Ramos (cell line): Measurements from ENCODE around the gene TTK.

Experiments
- in situ Hi-C: fragments of 300-500 bp; cut with MboI; formaldehyde crosslinking; loops from one replicate; pipeline ENCODE4 v1.14.3; 2022; ENCODE audit warnings: low sequenced_read_pairs; ENCODE audit not compliant: unreplicated experiment

Gene TTK

DNA sequence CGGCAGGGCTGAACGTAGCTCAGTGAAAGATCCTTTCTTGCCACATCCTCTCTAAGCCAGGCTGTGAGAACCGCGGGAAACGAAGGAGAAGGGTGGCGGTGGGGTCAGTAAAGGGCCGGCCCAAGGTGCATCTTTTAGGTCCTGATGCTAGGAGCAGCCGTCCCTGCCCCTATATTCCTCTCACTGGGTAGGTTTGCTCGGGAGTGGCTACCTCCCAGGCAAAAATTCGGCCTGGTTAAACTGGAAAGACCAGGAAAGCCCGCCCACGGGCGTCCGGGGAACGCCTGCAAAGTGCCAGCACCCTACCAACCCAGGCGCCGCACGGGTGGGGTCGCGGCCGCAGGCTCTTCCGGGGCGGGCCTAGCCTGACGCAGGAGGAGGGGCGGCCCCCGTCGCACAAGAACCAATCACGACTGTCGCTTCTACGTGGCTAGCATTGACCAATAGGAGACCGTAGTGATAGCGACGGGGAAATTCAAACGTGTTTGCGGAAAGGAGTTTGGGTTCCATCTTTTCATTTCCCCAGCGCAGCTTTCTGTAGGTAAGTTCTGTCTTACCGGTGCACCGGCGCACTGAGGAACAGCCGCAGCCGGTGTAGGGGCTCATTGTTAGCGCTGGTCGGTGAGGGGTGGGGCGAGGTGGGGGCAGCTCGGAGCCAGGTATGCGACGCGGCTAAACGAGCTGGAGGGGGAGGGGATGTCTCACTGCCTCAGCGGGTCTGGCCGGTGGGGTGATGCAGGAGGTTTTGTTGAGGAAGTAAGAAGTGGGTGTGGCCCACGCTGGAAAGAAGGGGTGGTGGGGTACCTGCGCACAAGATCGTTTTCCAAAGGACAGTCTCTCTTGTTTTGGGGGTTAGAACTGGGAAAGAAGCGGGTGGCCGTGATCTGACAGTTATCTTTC is at the start of gene TTK:
TSS of gene TTK (plus strand) at position 477 of the 900 bp plus-strand sequence. CDS start 1,195 bp downstream, outside the sequence.
- in situ Hi-C loops: no loop called here

DNA sequence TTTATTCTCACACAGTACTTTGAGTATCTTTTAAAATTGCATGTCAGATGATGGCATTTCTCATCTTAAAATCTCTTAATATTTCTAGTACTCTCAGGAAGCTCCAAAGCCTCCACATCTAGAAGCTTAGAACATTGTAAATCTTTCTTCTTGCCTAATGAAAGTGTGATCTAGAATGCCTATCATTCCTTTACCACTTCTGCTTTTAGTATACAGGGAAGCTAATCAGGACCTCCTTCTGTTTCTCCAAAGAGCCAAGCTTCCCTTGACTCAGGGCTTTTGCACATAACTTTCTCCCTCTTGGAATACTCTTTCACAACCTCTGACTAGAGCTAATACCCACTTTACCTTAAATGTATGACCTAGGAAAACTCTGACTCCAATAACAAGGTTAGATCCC is 49.6 kb upstream of the TTK start:
- in situ Hi-C loops: loop anchor here (10.0 kb wide), 1 partner anchor 140 kb away; no protein-coding TSS in a partner anchor

DNA sequence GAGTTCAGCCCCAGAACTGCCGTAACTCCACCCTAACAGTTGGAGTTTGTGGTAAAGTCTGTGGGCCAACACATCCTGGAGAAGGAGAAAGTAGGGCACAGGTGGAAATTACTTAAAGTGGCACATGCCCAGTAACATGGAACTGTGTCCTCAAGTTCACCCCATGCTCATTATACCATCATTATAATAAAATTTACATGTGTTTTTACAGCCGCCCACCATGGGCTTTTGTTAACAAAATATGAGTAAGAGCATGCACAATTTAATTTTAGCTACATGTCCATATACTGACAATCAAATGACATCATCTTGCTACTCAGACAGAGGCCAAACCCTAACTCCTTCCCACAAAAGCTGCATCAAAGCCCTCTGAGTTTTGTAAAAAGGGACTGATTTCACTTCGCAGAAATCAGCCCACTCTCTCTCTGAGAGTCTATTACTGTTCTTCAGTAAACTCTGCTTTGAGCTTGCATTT is 39.8 kb upstream of the TTK start:
- in situ Hi-C loops: no loop called here

DNA sequence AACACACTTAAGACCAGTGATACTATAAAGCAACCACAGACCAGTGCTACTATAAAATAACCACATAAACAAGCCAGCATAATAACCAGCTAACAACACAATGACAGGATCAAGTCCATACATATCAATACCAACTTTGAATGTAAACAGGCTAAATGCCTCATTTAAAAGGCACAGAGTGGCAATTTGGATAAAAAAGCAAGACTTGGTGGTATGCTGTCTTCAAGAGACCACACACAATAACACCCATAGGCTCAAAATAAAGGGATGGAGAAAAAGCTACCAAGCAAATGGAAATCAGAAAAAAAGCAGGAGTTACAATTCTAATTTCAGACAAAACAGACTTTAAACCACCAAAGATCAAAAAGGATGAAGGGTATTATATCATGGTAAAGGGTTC is 37.3 kb upstream of the TTK start:
- in situ Hi-C loops: no loop called here

DNA sequence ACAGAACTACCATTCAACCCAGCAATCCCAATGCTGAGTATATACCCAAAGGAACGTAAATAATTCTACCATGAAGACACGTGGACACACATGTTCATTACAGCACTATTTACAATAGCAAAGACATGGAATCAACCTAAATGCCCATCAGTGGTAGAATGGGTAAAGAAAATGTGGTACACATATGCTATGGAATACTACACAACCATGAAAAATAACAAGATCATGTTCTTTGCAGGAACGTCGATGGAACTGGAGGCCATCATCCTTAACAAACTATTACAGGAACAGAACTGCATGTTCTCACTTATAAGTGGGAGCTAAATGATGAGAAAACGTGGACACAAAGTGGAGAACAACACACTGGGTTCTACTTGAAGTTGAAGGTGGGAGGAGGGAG is 34.7 kb upstream of the TTK start:
- in situ Hi-C loops: no loop called here

DNA sequence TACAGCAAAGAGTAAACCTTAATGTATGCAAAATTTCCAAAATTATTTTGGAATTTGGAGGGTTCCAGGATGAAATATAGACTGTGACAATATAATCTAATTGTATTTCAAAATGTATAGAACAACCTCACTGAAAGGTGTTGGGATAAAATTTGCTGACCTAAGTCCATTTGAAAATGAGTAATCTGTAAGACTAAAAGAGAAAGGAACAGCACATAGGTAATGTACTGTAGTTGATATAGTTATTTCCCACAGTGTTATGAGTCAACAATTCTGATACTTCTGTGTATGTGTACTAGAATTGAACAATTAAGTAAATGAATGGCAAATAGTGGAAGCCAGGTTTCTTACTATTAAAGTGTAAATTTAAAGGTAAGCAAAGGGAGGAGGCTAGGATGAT is 33.3 kb upstream of the TTK start:
- in situ Hi-C loops: no loop called here

DNA sequence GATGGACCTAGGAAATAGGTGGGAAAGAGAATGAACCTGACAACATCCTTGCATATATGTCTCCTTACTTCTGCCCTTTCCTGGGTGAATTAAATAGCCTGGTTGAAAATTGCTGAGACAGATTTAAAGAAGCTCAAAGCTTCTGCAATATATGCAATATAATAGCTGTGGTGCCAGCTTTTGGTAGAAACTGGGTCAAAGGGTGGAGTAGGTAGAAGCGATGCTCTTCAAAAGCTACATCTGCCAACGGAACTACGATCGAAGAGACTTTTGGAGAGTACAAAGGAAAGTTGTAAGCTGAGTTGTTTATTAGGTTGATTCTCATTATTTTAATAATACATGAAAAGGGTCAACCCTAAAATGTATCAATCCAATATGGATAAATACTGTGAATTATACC is 22.8 kb upstream of the TTK start:
- in situ Hi-C loops: no loop called here

DNA sequence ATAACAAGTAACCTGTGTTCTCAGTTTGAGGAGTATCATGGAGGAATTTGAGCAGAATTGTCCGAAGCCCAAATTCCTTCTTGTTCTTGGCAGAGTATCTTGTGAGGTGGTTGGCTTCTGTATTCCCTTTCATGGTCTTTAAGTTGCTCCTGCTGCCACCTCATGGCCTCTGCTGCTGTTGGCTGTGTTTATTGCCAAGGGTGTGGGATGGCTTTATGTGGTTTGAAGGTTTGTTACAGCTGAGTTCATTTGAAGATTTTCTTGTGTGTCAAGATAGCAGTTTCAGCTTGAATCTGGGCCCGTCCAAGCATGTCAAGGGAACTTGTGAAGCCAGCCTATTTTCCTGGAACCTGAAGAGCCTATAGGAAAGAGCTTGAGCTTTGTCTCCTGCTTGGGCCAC is 20.2 kb upstream of the TTK start:
- in situ Hi-C loops: no loop called here

DNA sequence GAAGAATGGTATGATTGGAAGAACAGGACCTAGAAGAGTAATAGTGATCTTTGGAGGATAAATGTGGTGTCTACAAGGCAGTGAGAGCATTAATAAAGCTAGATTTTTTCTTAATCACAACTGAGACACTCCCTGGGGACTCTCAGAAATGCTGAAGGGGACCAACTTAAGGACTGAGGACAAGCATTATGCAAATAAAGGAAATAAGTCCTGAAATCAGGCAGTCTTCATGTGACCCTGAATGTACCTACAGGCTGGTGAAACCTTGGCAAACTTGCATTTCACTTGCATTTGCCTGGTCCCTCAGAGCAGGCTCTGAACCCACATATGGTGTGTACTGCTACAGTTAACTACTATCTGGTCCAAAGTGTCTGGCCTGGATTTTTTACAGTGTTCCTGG is 19.3 kb upstream of the TTK start:
- in situ Hi-C loops: no loop called here

DNA sequence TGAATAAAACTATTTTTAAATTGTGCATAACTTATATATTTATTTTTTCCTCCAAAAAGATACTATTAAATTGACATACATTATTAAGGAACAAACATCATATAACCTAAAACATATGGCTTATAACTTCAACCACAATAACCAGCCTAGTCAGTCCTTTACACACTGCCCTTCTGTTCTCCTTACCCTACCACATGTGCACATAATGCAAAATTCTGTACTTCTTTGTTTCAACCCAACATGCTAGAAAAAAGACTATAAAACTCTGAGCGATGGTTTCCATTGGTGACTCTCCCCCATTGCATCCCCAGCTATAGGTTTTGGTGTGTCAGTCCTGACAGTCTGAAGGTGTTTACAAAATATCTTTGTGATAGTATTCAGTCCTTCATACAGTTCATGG is 14.8 kb upstream of the TTK start:
- in situ Hi-C loops: no loop called here

DNA sequence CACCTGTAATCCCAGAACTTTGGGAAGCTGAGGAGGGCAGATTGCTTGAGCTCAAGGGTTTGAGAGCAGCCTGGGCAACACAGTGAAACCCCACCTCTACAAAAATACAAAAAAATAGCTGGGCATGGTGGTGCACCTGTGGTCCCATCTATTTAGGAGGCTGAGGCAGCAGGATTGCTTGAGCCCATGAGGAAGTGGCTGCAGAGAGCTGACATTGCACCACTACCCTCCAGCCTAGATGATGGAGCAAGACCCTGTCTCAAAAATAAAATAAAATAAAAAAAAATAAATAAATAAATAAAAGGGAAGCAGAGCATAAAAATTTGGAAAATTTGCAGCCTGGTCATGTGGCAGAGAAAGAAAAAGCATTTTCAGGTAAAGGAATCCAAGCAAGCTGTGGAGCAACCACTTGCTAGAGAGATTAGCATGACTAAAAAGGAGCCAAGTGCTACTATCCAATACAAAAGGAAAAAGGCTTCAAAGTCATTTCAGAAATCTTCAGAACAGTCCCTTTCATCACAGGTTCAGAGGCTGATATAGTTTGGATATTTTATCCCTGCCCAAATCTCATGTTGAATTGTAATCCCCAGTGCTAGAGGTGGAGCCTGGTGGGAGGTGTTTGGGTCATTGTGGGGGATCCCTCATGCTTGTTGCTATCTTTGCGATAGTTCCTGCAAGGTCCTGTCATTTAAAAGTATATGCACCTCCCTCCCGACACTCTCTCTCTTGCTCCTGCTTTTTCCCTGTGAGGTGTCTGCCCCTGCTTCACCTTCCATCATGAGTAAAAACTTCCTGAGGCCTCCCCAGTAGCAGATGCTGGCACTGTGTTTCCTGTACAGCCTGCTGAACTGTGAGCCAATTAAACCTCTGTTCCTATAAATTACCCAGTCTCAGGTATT is 11.2 kb upstream of the TTK start:
- in situ Hi-C loops: no loop called here

DNA sequence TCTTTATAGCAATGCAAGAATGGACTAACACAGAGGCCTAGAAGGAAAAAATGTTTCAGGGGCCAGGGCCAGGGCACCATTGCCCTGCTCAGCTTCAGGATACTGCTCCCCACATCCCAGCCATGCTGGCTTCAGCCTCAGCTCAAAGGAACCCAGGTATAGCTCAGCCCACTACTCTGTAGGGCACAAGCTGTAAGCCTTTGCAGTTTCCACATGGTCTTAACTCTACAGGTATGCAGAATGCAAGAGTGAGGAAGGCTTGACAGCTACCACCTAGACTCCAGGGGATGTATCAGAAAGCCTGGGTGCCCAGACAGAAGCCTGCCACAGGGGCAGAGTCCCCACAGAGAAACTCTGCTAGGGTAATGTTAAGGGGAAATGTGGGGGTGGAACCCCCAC is 10.5 kb upstream of the TTK start:
- in situ Hi-C loops: no loop called here

DNA sequence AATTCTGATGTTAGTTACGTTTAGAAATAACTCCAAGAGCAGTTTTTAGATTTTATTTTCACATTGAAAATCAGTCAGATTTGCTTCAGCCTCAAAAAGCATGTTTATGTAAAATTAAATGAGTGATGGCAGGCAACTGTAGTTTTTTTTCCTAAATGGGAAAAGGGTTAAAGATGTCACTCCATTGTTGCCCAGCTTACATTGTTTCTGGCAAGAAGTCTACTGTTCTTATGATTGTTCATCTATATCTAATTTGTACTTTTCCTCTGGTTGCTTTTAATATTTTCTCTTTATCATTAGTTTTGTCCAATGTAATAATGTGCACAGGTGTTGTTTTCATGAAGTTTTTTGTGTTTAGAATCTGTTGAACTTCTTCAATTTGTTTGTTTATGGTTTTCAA is 6.7 kb upstream of the TTK start:
- in situ Hi-C loops: no loop called here

DNA sequence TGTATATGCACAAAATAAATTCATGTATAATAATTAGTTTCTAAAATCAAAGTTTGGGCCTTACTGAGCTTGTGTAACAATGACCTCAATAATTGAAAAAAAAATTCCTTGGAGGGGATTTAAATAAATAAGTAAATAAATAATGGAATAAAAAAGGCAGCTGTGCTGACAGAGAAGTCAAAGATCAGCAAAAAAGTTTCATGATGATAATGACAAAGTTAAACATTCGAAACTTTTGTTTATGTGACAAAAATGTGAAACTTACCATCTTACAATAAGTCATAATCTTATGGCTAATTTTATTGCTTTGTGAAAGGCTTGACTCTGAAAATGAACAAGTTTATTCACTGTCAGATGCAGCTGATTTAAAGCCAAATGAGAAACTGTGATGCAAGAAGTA is 3.1 kb upstream of the TTK start:
- in situ Hi-C loops: no loop called here

DNA sequence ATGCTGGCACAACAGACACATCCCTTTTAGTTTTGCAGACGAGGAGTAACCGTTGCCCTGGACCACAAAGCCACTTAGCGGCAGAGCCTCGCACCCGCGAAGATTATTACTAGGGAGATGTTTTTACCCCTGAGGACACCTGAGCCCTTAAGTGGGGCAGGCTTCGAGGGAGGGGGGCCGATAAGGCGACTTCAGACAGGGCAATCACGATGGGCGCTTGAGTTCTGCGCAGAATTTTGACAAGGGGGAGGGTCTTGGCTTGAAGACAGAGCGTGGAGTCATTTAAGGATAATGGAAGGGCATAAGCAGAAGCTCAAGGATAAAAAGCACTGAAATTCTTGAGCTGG is 650 bp upstream of the TTK start:
- in situ Hi-C loops: no loop called here

DNA sequence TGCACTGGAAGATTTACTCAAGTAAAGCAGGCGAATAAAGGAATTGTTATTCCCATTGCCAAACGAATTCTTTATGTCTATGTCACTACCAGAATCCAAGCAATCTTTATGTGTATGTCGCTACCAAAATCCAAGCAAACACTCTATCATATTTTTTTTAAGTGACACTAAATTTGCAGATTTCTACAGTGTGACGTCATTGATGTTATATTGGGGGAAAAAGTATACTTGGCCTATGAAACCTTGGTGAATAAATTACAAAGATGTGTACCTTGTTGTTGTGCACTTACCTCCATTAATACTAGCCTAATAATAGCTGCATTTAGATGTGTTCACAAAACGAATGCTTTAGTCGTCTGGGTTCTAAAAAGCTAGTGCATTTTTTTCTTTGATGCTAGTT is 957 bp downstream of the TTK start:
- in situ Hi-C loops: no loop called here

DNA sequence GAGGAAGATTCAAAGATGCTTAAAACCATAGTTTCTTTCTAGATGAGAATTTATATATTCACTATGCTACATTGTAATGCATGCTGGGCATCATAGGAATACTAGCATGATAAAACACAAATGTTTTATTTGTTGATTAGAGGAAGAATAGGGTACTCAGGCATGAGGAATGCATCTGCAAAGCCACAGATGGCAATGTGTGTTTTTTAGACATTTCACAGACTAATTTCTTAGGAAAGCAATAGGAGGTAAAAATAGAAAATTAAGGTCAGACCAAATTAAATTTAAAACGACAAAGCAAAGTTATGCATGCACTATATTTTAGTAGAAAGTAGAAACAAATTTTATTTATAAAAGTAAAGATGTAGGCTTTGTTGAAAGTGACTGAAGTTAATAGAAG is 2.1 kb downstream of the TTK start:
- in situ Hi-C loops: no loop called here

DNA sequence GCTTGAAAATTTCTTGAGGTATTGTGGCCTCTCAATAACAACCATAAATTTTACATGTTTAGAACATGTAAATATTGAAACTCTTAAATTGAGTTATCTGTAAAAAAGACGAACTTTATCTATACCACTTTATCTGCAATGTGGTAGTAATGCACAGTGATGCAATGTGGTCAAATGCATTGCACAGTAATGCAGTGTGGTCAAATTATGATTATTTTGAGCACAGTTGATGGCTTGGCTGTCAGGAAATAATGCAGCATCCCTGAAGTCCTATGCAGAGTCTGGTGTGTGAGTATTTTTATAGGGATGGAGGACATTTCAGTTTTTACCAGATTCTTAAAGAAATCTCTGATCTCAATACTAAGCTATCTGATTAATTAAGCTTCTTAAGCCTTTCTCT is 5.1 kb downstream of the TTK start:
- in situ Hi-C loops: no loop called here

DNA sequence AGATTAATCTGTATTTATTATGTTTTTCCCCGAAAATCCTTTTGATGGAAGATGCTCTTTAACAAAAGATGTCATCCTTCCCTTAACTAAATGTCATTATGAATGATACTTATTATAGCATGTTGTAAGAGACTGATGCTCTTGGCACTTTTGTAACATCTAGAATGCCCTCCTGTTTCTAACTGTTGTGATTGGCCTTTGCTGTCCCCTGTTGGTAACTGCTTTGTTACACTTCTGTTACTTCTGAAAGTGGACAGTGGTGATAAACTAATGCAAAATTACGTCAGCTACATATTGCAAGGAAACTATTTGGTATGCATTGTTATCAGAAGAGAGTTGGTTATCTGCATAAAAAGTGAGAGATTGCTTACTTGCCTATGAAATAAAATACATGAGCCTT is 5.8 kb downstream of the TTK start:
- in situ Hi-C loops: no loop called here

DNA sequence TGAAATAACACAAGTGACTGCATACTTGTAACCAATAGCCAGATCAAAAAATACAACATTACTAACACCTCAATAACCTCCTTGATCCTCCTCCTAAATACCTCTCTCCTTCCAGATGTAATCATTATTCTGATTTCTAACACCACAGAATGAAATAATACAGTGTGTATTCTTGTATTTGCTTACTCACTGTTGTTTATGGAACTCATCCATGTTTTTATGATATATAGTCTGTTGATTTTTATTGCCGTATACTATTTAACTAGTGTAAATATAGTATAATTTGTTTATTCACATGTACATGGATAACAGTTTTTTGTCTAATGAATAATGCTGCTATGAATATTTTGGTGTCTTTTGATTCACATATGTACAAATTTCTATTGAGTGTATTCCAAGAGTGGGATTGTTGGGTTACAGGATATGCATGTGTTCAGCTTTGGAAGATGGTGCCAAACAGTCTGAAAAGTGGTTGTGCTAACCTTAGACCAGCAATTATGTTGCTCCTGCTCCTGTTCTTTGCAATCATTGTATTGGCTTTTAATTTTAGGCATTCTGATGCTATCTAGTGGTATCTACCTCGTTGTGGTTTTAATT is 11.5 kb downstream of the TTK start:
- in situ Hi-C loops: no loop called here
